SK-N-SH (cell line): ENCODE results near the gene PACSIN1. TPM values are rescaled to one million over a fixed set of nuclear protein-coding genes. Genes with fewer than 3 reads are reported as not detected.

ENCODE experiments used
- CTCF ChIA-PET: fragments of 300-600, 350-600 bp; formaldehyde crosslinking; extraction: SDS; loops from one replicate; lab custom pipeline; 2021; lab: Yijun Ruan, JAX
- POLR2A ChIA-PET: fragments of 350-600 bp; sonication (Branson Sonifier 250); formaldehyde crosslinking; extraction: SDS; loops from one replicate; lab custom pipeline; 2020; ENCODE audit warnings: antibody characterized with exemption, inconsistent platforms; lab: Yijun Ruan, JAX
- DNase-seq: peaks from one replicate; pipeline ENCODE4 v3.0.0; 2012
- H2AFZ ChIP-seq: fragments of 200-600 bp; sonication (generic); 2 replicates; pipeline ENCODE4 v1.8.1; 2016; ENCODE audit warnings: antibody characterized with exemption, mild to moderate bottlenecking, low read depth
- H3F3A ChIP-seq: fragments of 200-600 bp; sonication (generic); replicated peaks from 2 replicates; pipeline ENCODE3; 2016; ENCODE audit warnings: antibody characterized with exemption, mild to moderate bottlenecking; ENCODE audit not compliant: insufficient read depth
- H3K27ac ChIP-seq, 2 experiments: fragments of 200-500 bp in 1 of 2; fragments of 200-600 bp in 1 of 2; sonication (Bioruptor generic) in 1 of 2; sonication (generic), shearing (Covaris generic) in 1 of 2; 2 replicates each; pipeline versions ENCODE4 v1.5.1 to v1.6.1; 2014 to 2016; ENCODE audit warnings: low read depth in 2 of 2, inconsistent platforms in 1 of 2, low read length in 1 of 2, mild to moderate bottlenecking in 1 of 2, mixed read lengths in 1 of 2
- H3K27me3 ChIP-seq: fragments of 200-600 bp; sonication (generic), shearing (Covaris generic); 2 replicates; pipeline ENCODE4 v1.6.1; 2016; ENCODE audit warnings: mixed run types; ENCODE audit not compliant: insufficient read depth
- H3K36me3 ChIP-seq, 2 experiments: fragments of 200-500 bp in 1 of 2; fragments of 200-600 bp in 1 of 2; sonication (Bioruptor generic) in 1 of 2; sonication (generic) in 1 of 2; replicated peaks in 1 of 2; 2 replicates each; pipeline versions ENCODE3 to v1.5.1; 2014 to 2016; ENCODE audit warnings: low read length in 1 of 2, mild to moderate bottlenecking in 1 of 2; ENCODE audit not compliant: insufficient read depth in 2 of 2, control insufficient read depth in 1 of 2
- H3K4me1 ChIP-seq, 2 experiments: fragments of 200-500 bp in 1 of 2; fragments of 200-600 bp in 1 of 2; sonication (Bioruptor generic) in 1 of 2; sonication (generic), shearing (Covaris generic) in 1 of 2; 2 replicates each; pipeline versions ENCODE4 v1.5.1 to v1.6.1; 2014 to 2016; ENCODE audit warnings: low read depth in 1 of 2, low read length in 1 of 2, mixed run types in 1 of 2; ENCODE audit not compliant: insufficient read depth in 2 of 2, control insufficient read depth in 1 of 2
- H3K4me2 ChIP-seq: fragments of 200-600 bp; sonication (generic), shearing (Covaris generic); 2 replicates; pipeline ENCODE4 v1.6.1; 2017; ENCODE audit warnings: mixed run types
- H3K4me3 ChIP-seq, 2 experiments: fragments of 200-500 bp in 1 of 2; fragments of 200-600 bp in 1 of 2; sonication (Bioruptor generic) in 1 of 2; sonication (generic), shearing (Covaris generic) in 1 of 2; 2 replicates each; pipeline versions ENCODE4 v1.5.1 to v1.8.1; 2014 to 2016; ENCODE audit warnings: low read depth in 2 of 2, inconsistent platforms in 1 of 2, low read length in 1 of 2, mild to moderate bottlenecking in 1 of 2, mixed read lengths in 1 of 2, moderate library complexity in 1 of 2
- H3K79me2 ChIP-seq: fragments of 200-600 bp; sonication (generic); 2 replicates; pipeline ENCODE4 v1.8.1; 2017; ENCODE audit warnings: mild to moderate bottlenecking; ENCODE audit not compliant: insufficient read depth
- H3K9ac ChIP-seq: fragments of 200-600 bp; sonication (generic); 2 replicates; pipeline ENCODE4 v1.6.1; 2017; ENCODE audit warnings: mixed run types
- H3K9me2 ChIP-seq: fragments of 200-600 bp; sonication (generic); 2 replicates; pipeline ENCODE4 v1.6.1; 2017; ENCODE audit warnings: mixed run types
- H3K9me3 ChIP-seq: fragments of 200-600 bp; sonication (generic); 2 replicates; pipeline ENCODE4 v1.6.1; 2017; ENCODE audit warnings: mixed run types, mild to moderate bottlenecking, moderate library complexity
- H4K20me1 ChIP-seq: fragments of 200-600 bp; sonication (generic); 2 replicates; pipeline ENCODE4 v1.6.1; 2017; ENCODE audit warnings: mild to moderate bottlenecking, mixed run types; ENCODE audit not compliant: insufficient read depth
- CHD2 ChIP-seq: fragments of 150-350 bp; IDR thresholded peaks from 2 replicates; pipeline ENCODE4 v1.6.1; 2018; ENCODE audit warnings: low read length; ENCODE audit not compliant: partially characterized antibody
- EZH2phosphoT487 ChIP-seq: fragments of 200-600 bp; sonication (generic); IDR thresholded peaks from 2 replicates; pipeline ENCODE4 v1.6.1; 2017; ENCODE audit warnings: low read depth, mixed run types, mild to moderate bottlenecking, antibody characterized with exemption, moderate library complexity, borderline replicate concordance
- FOXJ3 ChIP-seq: sonication (generic); formaldehyde crosslinking; IDR thresholded peaks from 2 replicates; pipeline ENCODE4 v1.5.1; 2020; ENCODE audit warnings: mild to moderate bottlenecking, missing genetic modification reagents
- FOXM1 ChIP-seq: IDR thresholded peaks from 2 replicates; pipeline ENCODE4 v1.4.0; 2012; ENCODE audit warnings: low read depth, mild to moderate bottlenecking
- GABPA ChIP-seq: IDR thresholded peaks from 2 replicates; pipeline ENCODE4 v1.4.0; 2012; ENCODE audit warnings: low read depth, mild to moderate bottlenecking
- GATA2 ChIP-seq: sonication (generic); formaldehyde crosslinking; IDR thresholded peaks from 2 replicates; pipeline ENCODE4 v1.5.0; 2020; ENCODE audit warnings: mild to moderate bottlenecking, missing genetic modification reagents
- POLR2AphosphoS5 ChIP-seq: IDR thresholded peaks from 2 replicates; pipeline ENCODE4 v1.6.1; 2012; ENCODE audit warnings: low read depth, low read length
- RCOR1 ChIP-seq: fragments of 150-350 bp; IDR thresholded peaks from 2 replicates; pipeline ENCODE4 v1.6.1; 2017; ENCODE audit warnings: antibody characterized with exemption, low read length
- TCF12 ChIP-seq: IDR thresholded peaks from 2 replicates; pipeline ENCODE4 v1.4.0; 2012
- TEAD4 ChIP-seq: IDR thresholded peaks from 2 replicates; pipeline ENCODE4 v1.4.0; 2012; ENCODE audit warnings: mild to moderate bottlenecking, borderline replicate concordance; ENCODE audit not compliant: insufficient read depth
- YY1 ChIP-seq: IDR thresholded peaks from 2 replicates; pipeline ENCODE4 v1.4.0; 2012; ENCODE audit warnings: low read depth, mild to moderate bottlenecking
- WGBS: methylation state at CpG from one replicate; pipeline ENCODE4 v1.1.6; 2017; ENCODE audit warnings: low lambda C conversion rate; 5-methylcytosine and 5-hydroxymethylcytosine counted together
- polyA plus RNA-seq, 3 experiments: library from polyadenylated mRNA; depleted of rRNA; stranded (reverse); fragments of >200 nt; gene quantifications; 2 replicates each; pipeline ENCODE4 v1.2.3, GENCODE V29; 2012
- TF ChIP-seq, protein P1 (sequence below): IDR thresholded peaks from 2 replicates; pipeline ENCODE4 v1.6.1; 2012; ENCODE audit warnings: mild to moderate bottlenecking, low read depth, low read length, moderate library complexity

The PACSIN1 gene
- polyA plus RNA-seq, 1 of the 3 experiments (the other 2 are of a cell fraction), result 0.05 TPM

DNA sequence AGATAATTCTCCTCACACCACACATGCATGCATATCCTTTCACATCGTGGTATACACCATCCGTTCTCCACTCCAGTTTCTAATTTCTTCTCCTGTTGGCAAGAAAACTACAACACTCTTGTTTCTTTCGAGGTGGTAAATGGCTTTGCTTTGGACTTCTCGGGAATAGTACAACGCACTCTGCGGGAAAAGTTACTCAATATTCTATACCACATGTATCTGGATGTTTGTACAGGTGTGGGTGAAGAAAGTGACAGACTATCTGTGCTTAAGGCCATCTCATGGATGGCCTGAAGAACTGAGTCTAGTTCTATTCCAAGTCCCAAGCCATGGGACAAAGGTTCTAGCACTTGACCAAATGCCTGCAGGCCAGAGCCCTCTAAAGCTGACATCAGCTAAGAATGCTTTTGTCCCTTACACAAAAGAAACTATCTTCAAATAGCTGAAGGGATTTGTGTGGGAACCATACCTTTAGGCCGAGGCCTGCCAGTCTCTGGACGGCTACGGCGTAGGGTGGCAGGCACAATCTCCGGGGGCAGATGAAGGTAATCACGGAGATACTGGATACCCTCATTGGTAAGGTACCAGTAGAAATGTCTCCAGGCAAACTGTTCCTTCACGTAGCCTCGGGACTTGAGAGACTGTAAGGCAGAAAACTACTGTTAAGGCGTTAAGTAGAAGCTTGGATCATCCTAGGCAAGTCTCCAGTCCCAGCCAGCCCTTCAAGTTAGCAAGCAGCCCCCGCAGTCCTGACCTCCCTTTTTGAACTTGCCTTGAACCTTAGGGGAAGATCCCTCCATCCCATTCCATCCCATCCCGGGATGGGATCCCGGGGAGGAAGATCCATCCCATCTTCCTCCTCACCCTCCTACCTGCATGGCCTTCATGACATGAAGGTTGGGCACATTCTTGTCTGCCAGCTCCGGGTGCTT lies 41.4 kb upstream of the PACSIN1 start:
- Histone ChIP-seq H2AFZ (no peak overlapping the region), H3K4me3 (peak overlapping the region; percentile 74 to 94), H3K9me2 (no peaks in the 10 kb centered on the region), H3K79me2 (peaks cover 57% of the 10 kb centered on the region), H3K9ac (peak overlapping the region; percentile 98), H3K27me3 (no peaks in the 10 kb centered on the region), H3K9me3 (no peaks in the 10 kb centered on the region), H3F3A (peaks cover 29% of the 10 kb centered on the region), H3K36me3 (peaks cover 28 to 50% of the 10 kb centered on the region in 2 experiments), H3K4me1 (peaks cover 7 to 20% of the 10 kb centered on the region in 2 experiments; a peak in 3 of 4 replicates), H3K4me2 (peak overlapping the region; percentile 93), H3K27ac (peak overlapping the region in 1 of 2 experiments; percentile 66; a peak in 2 of 4 replicates), H4K20me1 (peaks cover 49% of the 10 kb centered on the region)
- POLR2A ChIA-PET, result interaction anchor here (1.0 to 1.6 kb wide), 2 partner anchors 9 to 367 kb away, joined by 4 to 8 read pairs; partner anchors contain the start of gene BLTP3A
- TF ChIP-seq TCF12, result no peak
- DNase-seq, result no peak
- 71% methylated on average over 16 of the region's 19 CpGs for WGBS
- CTCF ChIA-PET, result interaction anchor here (1.0 to 3.8 kb wide), 4 partner anchors 9 to 228 kb away, joined by 3 to 22 read pairs (median 15); partner anchors contain the start of gene SMIM29

DNA sequence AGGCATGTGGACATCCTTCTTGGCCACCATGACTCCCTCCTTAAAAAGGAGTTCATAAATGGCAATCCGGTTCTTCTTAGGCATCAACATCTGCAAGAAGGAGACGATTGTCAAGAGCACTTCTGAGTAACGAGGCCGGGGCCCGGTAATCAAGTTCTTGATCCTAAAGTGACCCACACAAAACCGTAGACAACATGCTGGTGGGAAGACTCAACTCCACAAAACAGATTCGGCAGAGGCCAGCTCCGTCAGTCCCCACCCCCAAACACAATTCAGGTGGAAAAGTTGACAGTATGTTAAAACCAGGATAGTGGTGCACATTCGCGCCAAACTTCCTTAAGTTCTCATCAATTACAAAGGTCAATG lies 40.8 kb upstream of the PACSIN1 start:
- Histone ChIP-seq H3K79me2 (peaks cover 56% of the 10 kb centered on the region), H3K4me1 (peaks cover 7 to 20% of the 10 kb centered on the region in 2 experiments; a peak in 3 of 4 replicates)

More for the DNA sequence above, 40.8 kb upstream of the PACSIN1 start:
- 2% methylated on average over 10 of the region's 10 CpGs for WGBS
- no peaks in the 10 kb centered on the region for H3K9me2 ChIP-seq
- DNase-seq, result no peak
- H2AFZ ChIP-seq, result no peak overlapping the region
- H3K27ac ChIP-seq, result peak overlapping the region; percentile 66 to 84
- H3K9me3 ChIP-seq, result no peaks in the 10 kb centered on the region
- H3F3A ChIP-seq, result peaks cover 22% of the 10 kb centered on the region
- TF ChIP-seq FOXM1 (no peak), TEAD4 (no peak), POLR2AphosphoS5 (no peak), FOXJ3 (no peak), GATA2 (no peak), YY1 (no peak), CHD2 (no peak), GABPA (no peak), TCF12 (no peak), RCOR1 (no peak), EZH2phosphoT487 (no peak)
- TF ChIP-seq, protein P1, sequence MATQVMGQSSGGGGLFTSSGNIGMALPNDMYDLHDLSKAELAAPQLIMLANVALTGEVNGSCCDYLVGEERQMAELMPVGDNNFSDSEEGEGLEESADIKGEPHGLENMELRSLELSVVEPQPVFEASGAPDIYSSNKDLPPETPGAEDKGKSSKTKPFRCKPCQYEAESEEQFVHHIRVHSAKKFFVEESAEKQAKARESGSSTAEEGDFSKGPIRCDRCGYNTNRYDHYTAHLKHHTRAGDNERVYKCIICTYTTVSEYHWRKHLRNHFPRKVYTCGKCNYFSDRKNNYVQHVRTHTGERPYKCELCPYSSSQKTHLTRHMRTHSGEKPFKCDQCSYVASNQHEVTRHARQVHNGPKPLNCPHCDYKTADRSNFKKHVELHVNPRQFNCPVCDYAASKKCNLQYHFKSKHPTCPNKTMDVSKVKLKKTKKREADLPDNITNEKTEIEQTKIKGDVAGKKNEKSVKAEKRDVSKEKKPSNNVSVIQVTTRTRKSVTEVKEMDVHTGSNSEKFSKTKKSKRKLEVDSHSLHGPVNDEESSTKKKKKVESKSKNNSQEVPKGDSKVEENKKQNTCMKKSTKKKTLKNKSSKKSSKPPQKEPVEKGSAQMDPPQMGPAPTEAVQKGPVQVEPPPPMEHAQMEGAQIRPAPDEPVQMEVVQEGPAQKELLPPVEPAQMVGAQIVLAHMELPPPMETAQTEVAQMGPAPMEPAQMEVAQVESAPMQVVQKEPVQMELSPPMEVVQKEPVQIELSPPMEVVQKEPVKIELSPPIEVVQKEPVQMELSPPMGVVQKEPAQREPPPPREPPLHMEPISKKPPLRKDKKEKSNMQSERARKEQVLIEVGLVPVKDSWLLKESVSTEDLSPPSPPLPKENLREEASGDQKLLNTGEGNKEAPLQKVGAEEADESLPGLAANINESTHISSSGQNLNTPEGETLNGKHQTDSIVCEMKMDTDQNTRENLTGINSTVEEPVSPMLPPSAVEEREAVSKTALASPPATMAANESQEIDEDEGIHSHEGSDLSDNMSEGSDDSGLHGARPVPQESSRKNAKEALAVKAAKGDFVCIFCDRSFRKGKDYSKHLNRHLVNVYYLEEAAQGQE, result no peak
- H3K36me3 ChIP-seq, result peaks cover 24 to 44% of the 10 kb centered on the region in 2 experiments
- peak overlapping the region; percentile 93 for H3K4me2 ChIP-seq
- no peaks in the 10 kb centered on the region for H3K27me3 ChIP-seq
- H3K9ac ChIP-seq, result peak overlapping the region; percentile 98
- POLR2A ChIA-PET, result interaction anchor here (1.6 kb wide), 1 partner anchor 10 kb away, joined by 8 read pairs; no protein-coding TSS in a partner anchor
- CTCF ChIA-PET, result interaction anchor here (1.0 to 3.8 kb wide), 4 partner anchors 10 to 229 kb away, joined by 3 to 22 read pairs (median 15); partner anchors contain the start of gene SMIM29
- H4K20me1 ChIP-seq, result peaks cover 43% of the 10 kb centered on the region
- H3K4me3 ChIP-seq, result peak overlapping the region; percentile 74 to 94
